ENCODE results near the gene OGFOD3. TPM values are rescaled to one million over a fixed set of nuclear protein-coding genes. Genes with fewer than 3 reads are reported as not detected.

OGFOD3 gene
- total RNA-seq, 1 donor from 2014 or later: 25.5 TPM

DNA sequence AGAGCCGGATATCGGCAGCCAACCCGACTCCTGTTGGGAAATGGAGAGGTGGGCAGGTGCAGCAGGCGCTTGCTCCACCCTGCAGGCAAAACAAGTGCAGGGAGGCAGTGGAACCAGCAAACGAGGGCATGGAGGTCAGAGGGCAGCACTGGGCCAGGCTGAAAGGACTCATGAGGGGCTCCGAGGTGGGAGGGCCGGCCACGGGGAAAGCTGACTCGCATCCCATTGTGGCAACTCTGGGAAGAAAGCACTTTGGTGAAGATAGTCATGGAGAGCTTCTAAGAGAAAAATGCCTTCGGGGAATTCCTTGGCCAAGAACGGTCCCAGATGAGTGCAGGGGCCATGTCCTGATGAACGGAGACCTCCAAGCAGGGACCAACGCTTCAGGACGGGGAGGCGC, 27.7 kb upstream of the OGFOD3 start:
- Histone ChIP-seq H3K9me3 (no peaks in the 10 kb centered on the region), H3K36me3 (no peaks in the 10 kb centered on the region), H3K27me3 (no peaks in the 10 kb centered on the region), H3K4me3 (no peak overlapping the region), H3K27ac (no peak overlapping the region), H3K4me1 (peaks cover 44% of the 10 kb centered on the region)
- TF ChIP-seq POLR2A (IDR thresholded peaks at IDR 0.05) (no peak), POLR2AphosphoS5 (IDR thresholded peaks at IDR 0.05; ENCODE audit: insufficient read depth in 1 of 2, low read depth in 1 of 2) (no peak), CTCF (IDR thresholded peaks at IDR 0.05) (no peak)
- intact Hi-C loops (cut with DNase I): no loop called here
- no peak for DNase-seq (ENCODE audit: extremely low spot score in 2 of 2)

GRCh38 chr17:82445542-82445941, 27.2 kb upstream of the OGFOD3 start:
- no peaks in the 10 kb centered on the region for H3K9me3 ChIP-seq
- DNase-seq (ENCODE audit: extremely low spot score in 2 of 2): no peak
- no peak overlapping the region for H3K4me3 ChIP-seq
- H3K27ac ChIP-seq: peak overlapping the region; percentile 12
- H3K27me3 ChIP-seq: no peaks in the 10 kb centered on the region
- intact Hi-C loops (cut with DNase I): no loop called here
- TF ChIP-seq CTCF (IDR thresholded peaks at IDR 0.05) (no peak), POLR2AphosphoS5 (IDR thresholded peaks at IDR 0.05; ENCODE audit: insufficient read depth in 1 of 2, low read depth in 1 of 2) (no peak), POLR2A (IDR thresholded peaks at IDR 0.05) (no peak)
- H3K4me1 ChIP-seq: peaks cover 41% of the 10 kb centered on the region
- no peaks in the 10 kb centered on the region for H3K36me3 ChIP-seq

GRCh38 chr17:82444941-82445521, 26.6 kb upstream of the OGFOD3 start:
- Histone ChIP-seq H3K4me3 (no peak overlapping the region), H3K4me1 (peaks cover 37% of the 10 kb centered on the region), H3K9me3 (no peaks in the 10 kb centered on the region), H3K27ac (peak overlapping the region; percentile 12), H3K27me3 (no peaks in the 10 kb centered on the region), H3K36me3 (no peaks in the 10 kb centered on the region)
- DNase-seq (ENCODE audit: extremely low spot score in 2 of 2): no peak
- no peak for TF ChIP-seq CTCF (IDR thresholded peaks at IDR 0.05)
- TF ChIP-seq POLR2AphosphoS5 (IDR thresholded peaks at IDR 0.05; ENCODE audit: insufficient read depth in 1 of 2, low read depth in 1 of 2): no peak
- TF ChIP-seq POLR2A (IDR thresholded peaks at IDR 0.05): no peak
- intact Hi-C loops (cut with DNase I): no loop called here

DNA sequence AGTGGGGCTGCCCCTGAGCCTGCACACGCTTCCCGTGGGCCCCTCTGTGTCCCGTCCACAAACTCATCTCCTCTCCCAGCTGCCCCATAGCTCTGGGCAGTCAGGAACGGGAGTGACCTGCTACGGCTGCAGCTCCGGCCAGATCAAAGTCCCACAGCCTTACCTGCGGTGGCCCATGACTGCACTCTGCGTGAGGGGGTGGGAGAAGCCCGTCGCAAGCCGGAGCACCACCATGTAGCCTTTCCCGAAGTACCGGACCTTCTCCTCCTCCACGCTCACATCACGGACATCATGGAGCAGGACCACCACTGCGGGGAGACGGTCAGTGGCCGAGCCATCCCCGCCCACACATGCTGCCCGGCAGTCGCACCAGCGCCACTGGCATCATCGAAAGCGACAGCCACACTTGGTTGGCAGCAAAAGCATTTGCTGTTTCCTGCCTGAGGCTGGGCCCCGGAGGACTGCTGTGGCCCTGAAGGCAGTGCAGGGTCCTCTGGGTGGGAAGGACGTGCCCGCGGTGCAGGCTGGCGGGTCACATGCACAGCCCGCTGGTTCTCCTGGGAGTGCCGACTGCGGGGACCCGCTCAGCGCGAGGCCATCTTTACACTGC, 26.0 kb upstream of the OGFOD3 start:
- no peak for TF ChIP-seq POLR2AphosphoS5 (IDR thresholded peaks at IDR 0.05; ENCODE audit: insufficient read depth in 1 of 2, low read depth in 1 of 2)
- no peak for TF ChIP-seq CTCF (IDR thresholded peaks at IDR 0.05)
- no peak for TF ChIP-seq POLR2A (IDR thresholded peaks at IDR 0.05)
- Histone ChIP-seq H3K27ac (no peak overlapping the region), H3K4me3 (no peak overlapping the region), H3K4me1 (peaks cover 31% of the 10 kb centered on the region), H3K9me3 (no peaks in the 10 kb centered on the region), H3K36me3 (no peaks in the 10 kb centered on the region), H3K27me3 (no peaks in the 10 kb centered on the region)
- DNase-seq (ENCODE audit: extremely low spot score in 2 of 2): no peak
- intact Hi-C loops (cut with DNase I): no loop called here

All from vagina (tissue), 2 donors.